Glomerular visceral epithelial cell (primary cell): Measurements from ENCODE around the gene DGCR2.
A peak's percentile ranks its signal among the peaks of the same experiment; 100 is the strongest.

Experiments
- DNase-seq: peaks from one replicate; pipeline ENCODE4 v3.0.0-alpha.2; 2016; ENCODE audit errors: extremely low spot score

The DGCR2 gene

GRCh38 chr22:19127329-19128008, 5.3 kb upstream of the DGCR2 start:
- no peak for DNase-seq

GRCh38 chr22:19126309-19127273, 4.4 kb upstream of the DGCR2 start:
- DNase-seq: no peak

- no peak for DNase-seq
Observed at GRCh38 chr22:19125474-19126308, 3.5 kb upstream of the DGCR2 start.

GRCh38 chr22:19125011-19125410, 2.8 kb upstream of the DGCR2 start:
- no peak for DNase-seq

- no peak for DNase-seq
Observed at GRCh38 chr22:19124377-19124776, 2.2 kb upstream of the DGCR2 start.

GRCh38 chr22:19123936-19124335, 1.7 kb upstream of the DGCR2 start:
- DNase-seq: no peak

- DNase-seq: peak; percentile 21
Observed at GRCh38 chr22:19122752-19123492, 710 bp upstream of the DGCR2 start.

- peak; percentile 36 for DNase-seq
Observed at GRCh38 chr22:19121631-19122142, 525 bp downstream of the DGCR2 start.

GRCh38 chr22:19120829-19121630, 1.2 kb downstream of the DGCR2 start:
- peak; percentile 82 for DNase-seq

- no peak for DNase-seq
Observed at GRCh38 chr22:19119949-19120348, 2.3 kb downstream of the DGCR2 start.

GRCh38 chr22:19118329-19118880, 3.8 kb downstream of the DGCR2 start:
- DNase-seq: no peak

- no peak for DNase-seq
Observed at GRCh38 chr22:19117111-19117512, 5.1 kb downstream of the DGCR2 start.

GRCh38 chr22:19115628-19116027, 6.6 kb downstream of the DGCR2 start:
- DNase-seq: no peak

- no peak for DNase-seq
Observed at GRCh38 chr22:19114984-19115552, 7.1 kb downstream of the DGCR2 start.

GRCh38 chr22:19113429-19113828, 8.8 kb downstream of the DGCR2 start:
- no peak for DNase-seq

GRCh38 chr22:19111584-19111983, 10.6 kb downstream of the DGCR2 start:
- DNase-seq: no peak

- no peak for DNase-seq
Observed at GRCh38 chr22:19111140-19111539, 11.1 kb downstream of the DGCR2 start.

GRCh38 chr22:19110646-19111045, 11.6 kb downstream of the DGCR2 start:
- DNase-seq: no peak

- DNase-seq: no peak
Observed at GRCh38 chr22:19110064-19110458, 12.2 kb downstream of the DGCR2 start.
